Body of pancreas (tissue), 4 donors: ENCODE data around the gene CADM2.

Source experiments
- CTCF ChIP-seq, 7 experiments: fragments of 450-650 bp in 4 of 7; fragments of 200-600 bp in 3 of 7; sonication (generic) in 3 of 7; IDR thresholded peaks; one replicate each; pipeline ENCODE4 v1.5.1; 2016 to 2019; ENCODE audit warnings: antibody characterized with exemption in 7 of 7
- POLR2A ChIP-seq, 3 donors: fragments of 450-650 bp; IDR thresholded peaks; one replicate each; pipeline ENCODE4 v1.6.1; 2016; ENCODE audit warnings: antibody characterized with exemption in 3 of 3, mild to moderate bottlenecking in 2 of 3

GRCh38 chr3:84978843-84979242 lies 20.1 kb downstream of the CADM2 start:
- no peak for TF ChIP-seq CTCF (IDR thresholded peaks at IDR 0.05)
- TF ChIP-seq POLR2A (IDR thresholded peaks at IDR 0.05): no peak
